Fibroblast of mammary gland (primary cell): ENCODE measurements around the gene SNRNP48.

ENCODE experiments used
- DNase-seq: peaks from one replicate; pipeline ENCODE4 v3.0.0-alpha.2; 2010; ENCODE audit warnings: low read depth
- H3K4me3 ChIP-seq: 2 replicates; pipeline ENCODE4 v1.5.1; 2011; ENCODE audit warnings: low read depth, mild to moderate bottlenecking, low read length, moderate library complexity; ENCODE audit not compliant: control insufficient read depth
- TF ChIP-seq, protein P1 (sequence below): conservative IDR thresholded peaks from 2 replicates; pipeline ENCODE4 v1.5.1; 2011; ENCODE audit warnings: low read depth, low read length, inconsistent platforms; ENCODE audit not compliant: control insufficient read depth, insufficient read depth

SNRNP48 gene

GRCh38 chr6:7579851-7580250, 10.1 kb upstream of the SNRNP48 start:
- no peak overlapping the region for H3K4me3 ChIP-seq
- TF ChIP-seq, protein P1, sequence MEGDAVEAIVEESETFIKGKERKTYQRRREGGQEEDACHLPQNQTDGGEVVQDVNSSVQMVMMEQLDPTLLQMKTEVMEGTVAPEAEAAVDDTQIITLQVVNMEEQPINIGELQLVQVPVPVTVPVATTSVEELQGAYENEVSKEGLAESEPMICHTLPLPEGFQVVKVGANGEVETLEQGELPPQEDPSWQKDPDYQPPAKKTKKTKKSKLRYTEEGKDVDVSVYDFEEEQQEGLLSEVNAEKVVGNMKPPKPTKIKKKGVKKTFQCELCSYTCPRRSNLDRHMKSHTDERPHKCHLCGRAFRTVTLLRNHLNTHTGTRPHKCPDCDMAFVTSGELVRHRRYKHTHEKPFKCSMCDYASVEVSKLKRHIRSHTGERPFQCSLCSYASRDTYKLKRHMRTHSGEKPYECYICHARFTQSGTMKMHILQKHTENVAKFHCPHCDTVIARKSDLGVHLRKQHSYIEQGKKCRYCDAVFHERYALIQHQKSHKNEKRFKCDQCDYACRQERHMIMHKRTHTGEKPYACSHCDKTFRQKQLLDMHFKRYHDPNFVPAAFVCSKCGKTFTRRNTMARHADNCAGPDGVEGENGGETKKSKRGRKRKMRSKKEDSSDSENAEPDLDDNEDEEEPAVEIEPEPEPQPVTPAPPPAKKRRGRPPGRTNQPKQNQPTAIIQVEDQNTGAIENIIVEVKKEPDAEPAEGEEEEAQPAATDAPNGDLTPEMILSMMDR: no peak
- DNase-seq: no peak

DNA sequence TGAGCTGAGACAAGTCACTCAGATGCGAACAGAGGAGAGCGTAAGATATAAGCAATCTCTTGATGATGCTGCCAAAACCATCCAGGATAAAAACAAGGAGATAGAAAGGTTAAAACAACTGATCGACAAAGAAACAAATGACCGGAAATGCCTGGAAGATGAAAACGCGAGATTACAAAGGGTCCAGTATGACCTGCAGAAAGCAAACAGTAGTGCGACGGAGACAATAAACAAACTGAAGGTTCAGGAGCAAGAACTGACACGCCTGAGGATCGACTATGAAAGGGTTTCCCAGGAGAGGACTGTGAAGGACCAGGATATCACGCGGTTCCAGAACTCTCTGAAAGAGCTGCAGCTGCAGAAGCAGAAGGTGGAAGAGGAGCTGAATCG, 9.5 kb upstream of the SNRNP48 start:
- no peak for DNase-seq
- TF ChIP-seq, protein P1: no peak
- no peak overlapping the region for H3K4me3 ChIP-seq

DNA sequence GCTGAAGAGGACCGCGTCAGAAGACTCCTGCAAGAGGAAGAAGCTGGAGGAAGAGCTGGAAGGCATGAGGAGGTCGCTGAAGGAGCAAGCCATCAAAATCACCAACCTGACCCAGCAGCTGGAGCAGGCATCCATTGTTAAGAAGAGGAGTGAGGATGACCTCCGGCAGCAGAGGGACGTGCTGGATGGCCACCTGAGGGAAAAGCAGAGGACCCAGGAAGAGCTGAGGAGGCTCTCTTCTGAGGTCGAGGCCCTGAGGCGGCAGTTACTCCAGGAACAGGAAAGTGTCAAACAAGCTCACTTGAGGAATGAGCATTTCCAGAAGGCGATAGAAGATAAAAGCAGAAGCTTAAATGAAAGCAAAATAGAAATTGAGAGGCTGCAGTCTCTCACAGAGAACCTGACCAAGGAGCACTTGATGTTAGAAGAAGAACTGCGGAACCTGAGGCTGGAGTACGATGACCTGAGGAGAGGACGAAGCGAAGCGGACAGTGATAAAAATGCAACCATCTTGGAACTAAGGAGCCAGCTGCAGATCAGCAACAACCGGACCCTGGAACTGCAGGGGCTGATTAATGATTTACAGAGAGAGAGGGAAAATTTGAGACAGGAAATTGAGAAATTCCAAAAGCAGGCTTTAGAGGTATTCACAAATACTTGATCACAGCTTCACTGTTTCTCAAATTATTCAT, 8.9 kb upstream of the SNRNP48 start:
- TF ChIP-seq, protein P1: no peak
- DNase-seq: no peak
- no peak overlapping the region for H3K4me3 ChIP-seq

GRCh38 chr6:7585287-7585930, 4.6 kb upstream of the SNRNP48 start:
- no peak for DNase-seq
- H3K4me3 ChIP-seq: no peak overlapping the region
- TF ChIP-seq, protein P1: no peak

DNA sequence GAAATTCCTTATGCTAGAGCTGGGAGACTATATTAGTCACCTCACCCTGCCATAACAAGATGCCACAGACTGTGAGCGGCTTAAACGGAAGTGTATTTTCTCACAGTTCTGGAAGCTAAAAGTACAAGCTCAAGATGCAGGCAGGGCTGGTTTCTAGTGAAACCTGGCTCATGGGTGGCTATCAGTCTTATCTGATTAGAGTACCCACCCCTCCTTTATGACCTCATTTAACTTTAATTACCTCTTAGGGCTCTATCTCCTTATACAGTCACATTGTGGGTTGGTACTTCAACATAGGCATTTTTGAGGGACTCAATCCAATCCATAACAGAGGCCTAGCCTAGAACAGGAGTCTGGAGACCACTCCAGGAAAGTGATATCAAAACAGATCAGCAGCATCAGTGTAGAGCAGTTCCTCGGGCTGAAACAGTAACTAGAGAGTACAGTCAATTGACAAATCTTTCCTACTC, 2.3 kb upstream of the SNRNP48 start:
- no peak overlapping the region for H3K4me3 ChIP-seq
- DNase-seq: peak; percentile 37
- TF ChIP-seq, protein P1: no peak

DNA sequence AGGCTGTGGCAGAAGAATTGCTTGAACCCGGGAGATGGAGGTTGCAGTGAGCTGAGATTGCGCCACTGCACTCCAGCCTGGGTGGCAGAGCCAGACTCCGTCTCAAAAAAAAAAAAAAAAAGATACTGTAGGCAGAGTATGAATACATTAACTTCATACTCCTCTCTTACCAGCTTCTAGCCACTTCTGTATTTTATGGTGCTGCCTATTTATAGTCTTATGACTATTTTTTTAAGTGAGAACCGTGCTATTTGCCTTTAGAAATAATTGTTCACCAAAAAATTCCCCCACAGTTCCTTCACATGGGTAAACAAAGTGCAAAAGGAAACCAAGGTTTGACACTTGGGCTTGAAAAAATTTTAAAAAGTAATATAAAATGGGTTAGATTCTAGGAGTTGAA, 1.5 kb upstream of the SNRNP48 start:
- DNase-seq: no peak

More for the DNA sequence above, 1.5 kb upstream of the SNRNP48 start:
- no peak overlapping the region for H3K4me3 ChIP-seq
- TF ChIP-seq, protein P1: no peak
